Bone marrow (tissue), 2 donors: ENCODE data around the gene TMIGD3.
"Not testable (repeated sequence)": the region's sequence is repeated elsewhere in the genome, so short reads cannot be mapped to it uniquely, and the experiment has no call there.

Experiments
- DNase-seq, 2 donors: peaks; one replicate each; lab custom pipeline; 2025; lab: John Stamatoyannopoulos, UW

The TMIGD3 gene

DNA sequence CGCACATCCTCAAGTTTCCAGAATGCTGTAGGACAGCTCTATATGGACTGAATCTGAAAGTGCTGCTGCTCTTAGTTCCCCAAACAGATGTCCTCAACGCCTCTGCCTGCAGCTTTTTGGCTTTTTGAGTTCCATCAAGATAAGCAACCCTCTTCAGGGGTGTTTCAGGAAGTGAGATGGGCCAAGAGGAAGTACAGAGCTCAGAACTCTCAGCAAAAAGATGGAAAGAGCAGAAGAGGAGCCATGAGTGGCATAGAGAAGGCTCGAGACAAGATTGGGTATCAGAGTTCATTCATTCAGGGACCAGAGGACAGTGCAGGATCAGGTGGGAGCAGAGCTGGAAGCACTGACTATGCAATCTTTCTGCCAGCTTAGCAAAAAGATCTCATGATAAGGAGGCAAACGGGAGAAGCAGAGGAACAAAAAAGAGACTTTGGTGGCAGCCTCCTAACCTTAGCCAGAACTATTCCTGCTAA lies at the start of gene TMIGD3, which contains the start of gene ADORA3:
TMIGD3 (minus strand) TSS at position 49 of the 476 bp plus-strand sequence. CDS start 279 bp downstream, outside the sequence.
ADORA3 (minus strand) TSS at position 49 of the 476 bp plus-strand sequence. CDS start 279 bp downstream, outside the sequence.
- DNase-seq, result peak in 1 of 2 donors; percentile 94

DNA sequence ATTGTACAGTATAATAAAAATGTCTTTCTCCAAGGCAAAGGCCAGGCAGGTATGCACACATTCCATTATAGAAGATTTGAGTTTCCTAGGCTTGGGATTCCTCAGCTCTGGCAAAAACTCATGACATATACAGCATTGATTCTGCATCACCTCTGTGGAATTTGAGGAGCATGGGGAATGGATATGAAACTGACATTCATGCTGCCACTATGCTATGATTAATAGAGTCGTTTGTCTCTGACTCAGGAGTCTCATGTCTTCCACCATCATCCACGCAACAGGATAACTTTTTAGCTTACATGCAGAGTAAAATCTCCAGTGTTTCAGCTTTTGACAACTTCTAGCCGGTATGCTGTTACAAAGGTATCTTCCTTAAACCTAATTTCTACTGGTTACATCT lies 49.8 kb upstream of the TMIGD3 start:
- no peak for DNase-seq

DNA sequence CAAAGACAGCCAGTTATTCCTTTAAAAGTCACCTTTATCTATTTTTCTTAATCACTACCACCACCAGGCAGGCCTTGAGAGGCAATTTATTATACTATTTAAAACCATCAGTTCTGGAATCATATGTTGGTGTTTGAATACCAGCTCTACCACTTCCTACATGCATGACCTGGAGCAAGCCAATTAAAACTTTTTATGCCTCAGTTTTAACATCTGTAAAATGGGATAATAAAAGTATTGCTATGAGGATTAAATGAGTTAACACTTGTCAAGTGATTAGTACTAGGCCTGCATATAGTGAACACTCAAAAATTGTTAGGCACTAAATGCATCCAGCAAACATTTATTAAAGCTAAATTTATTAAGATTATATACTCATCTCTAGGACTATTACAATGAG lies 49.2 kb upstream of the TMIGD3 start:
- no peak for DNase-seq

DNA sequence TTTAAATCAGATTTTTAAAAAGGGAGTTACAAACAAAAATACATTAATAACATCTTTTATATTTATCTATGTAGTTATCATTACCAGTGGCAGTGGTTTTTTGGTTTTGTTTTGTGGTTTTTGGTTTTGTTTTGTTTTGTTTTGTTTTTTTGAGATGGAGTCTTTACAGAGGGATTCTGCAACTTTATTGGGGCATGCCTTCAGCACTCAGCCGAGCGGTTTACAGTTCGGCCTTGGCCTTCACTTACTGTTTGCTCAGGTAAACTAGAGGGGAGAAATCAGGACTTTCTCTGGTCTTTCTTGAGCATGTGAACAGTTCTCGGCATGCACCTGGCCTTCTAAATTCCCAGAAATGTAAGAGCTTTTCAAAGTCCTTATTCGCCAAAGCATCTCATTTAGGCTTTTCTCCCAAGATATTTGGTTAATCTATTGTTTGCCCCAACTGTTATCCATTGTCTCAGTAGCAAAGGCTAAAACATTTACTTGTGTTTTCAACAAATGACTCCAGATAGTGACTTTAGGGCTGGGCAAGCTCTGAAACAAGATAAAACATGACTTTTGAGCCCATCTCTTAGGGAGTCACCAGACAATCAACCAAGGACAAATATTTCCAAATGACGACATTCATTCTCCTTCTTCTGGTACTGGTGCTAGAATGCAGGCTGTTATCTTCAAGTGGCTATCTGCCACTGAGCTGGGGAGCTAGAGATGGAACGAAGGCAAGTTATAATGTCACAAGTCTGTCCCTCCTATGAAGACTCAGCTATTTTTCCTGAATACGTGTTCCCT lies 48.4 kb upstream of the TMIGD3 start:
- no peak for DNase-seq

DNA sequence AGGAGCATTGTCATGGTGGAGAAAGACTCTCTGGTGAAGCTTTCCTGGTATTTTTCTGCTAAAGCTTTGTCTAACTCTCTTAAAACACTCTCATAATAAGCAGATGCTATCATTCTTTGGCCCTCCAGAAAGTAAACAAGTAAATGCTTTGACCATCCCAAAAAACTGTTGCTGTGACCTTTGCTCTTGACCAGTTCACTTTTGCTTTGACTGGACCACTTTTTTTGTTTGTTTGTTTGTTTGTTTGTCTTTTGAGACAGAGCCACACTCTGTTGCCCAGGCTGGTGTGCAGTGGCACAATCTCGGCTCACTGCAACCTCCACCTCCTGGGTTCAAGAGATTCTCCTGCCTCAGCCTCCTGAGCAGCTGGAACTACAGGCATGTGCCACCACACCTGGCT lies 44.4 kb upstream of the TMIGD3 start:
- not testable (repeated sequence) for DNase-seq

DNA sequence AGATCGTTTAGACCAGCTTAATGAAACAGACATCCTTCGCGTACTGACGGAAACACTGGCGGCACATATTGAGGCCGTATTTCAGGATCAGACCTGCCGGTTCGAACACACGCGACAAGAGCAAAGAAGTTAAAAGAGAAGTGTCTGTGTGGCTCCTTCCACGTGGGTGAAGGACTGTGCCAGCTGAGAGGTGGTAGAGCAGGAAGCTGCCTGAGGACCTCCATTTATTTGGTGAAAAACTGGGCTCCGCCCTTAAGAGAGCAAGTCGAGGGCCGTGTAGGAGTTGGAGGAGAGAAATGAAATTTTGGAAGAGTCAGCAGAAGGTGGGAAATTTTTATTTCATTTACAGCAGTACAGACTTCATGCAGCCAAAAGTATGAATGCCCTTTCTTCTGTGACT lies 38.8 kb upstream of the TMIGD3 start:
- no peak for DNase-seq

DNA sequence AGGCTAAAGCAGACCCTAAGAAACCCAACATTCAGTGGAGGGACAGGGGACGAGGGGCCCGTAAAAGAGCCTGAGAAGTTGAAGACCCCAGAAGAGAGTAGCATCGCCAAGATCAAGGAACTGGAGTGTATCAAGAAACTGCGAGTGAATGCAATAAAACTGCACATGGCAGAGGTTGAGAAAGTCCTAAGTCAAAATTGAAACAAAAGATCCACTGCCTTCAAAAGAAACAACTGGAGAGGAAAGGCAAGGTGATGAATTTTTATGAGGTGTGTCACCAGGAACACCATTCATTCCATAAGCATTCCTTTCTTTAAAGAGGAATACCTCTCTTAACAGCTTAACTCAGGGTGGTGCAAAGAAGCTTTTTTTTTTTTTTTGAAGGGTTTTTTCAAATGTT lies 38.3 kb upstream of the TMIGD3 start:
- no peak for DNase-seq

DNA sequence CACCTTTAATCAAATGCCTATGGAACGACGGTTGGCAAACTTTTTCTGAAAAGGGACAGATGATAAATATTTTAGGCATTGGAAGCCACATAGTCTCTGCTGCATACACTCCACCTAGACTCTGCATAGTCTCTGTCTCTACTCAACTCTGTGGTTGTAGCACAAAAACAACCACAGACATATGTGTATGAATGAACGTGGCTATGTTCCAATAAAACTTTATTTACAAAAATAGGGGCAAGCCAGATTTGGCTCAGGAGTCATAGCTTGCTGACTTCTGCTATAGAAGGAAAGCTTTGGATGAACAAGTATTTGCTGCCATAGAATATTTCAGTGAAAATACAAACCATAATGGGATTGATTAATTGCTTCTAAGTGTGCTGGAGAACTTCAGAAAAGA lies 37.5 kb upstream of the TMIGD3 start:
- DNase-seq, result no peak

DNA sequence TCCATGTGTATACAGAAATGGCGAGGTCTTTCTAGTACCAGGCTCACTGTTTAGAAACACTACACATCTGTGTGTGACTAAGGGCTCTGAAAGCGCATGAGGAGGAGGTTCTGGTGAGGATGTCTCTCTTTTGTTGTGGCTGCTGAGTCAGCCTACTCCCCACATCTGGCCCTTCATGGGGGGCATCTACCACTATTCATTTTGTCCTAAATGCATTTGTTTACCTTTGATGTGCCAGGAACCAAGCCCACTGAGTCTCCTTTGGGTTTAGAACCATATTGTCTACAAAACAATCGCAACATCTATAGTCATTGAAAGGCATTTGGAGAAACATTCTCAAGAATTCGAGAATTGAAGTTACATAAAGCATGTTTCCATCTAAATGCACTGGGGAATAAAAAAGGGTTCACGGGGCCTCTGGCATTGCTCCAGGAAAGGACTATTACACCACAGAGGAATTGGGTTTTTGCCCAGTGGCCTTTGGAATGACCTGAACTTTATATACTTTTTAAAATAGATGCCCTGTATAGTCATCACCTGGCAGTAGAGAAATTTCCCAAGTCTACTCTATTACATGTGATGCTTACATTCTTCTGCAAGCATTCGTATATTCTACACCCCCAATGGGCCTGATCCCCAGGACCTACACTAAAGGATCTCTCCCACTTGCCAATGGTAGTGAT lies 35.1 kb upstream of the TMIGD3 start:
- DNase-seq, result peak in 1 of 2 donors; percentile 65

DNA sequence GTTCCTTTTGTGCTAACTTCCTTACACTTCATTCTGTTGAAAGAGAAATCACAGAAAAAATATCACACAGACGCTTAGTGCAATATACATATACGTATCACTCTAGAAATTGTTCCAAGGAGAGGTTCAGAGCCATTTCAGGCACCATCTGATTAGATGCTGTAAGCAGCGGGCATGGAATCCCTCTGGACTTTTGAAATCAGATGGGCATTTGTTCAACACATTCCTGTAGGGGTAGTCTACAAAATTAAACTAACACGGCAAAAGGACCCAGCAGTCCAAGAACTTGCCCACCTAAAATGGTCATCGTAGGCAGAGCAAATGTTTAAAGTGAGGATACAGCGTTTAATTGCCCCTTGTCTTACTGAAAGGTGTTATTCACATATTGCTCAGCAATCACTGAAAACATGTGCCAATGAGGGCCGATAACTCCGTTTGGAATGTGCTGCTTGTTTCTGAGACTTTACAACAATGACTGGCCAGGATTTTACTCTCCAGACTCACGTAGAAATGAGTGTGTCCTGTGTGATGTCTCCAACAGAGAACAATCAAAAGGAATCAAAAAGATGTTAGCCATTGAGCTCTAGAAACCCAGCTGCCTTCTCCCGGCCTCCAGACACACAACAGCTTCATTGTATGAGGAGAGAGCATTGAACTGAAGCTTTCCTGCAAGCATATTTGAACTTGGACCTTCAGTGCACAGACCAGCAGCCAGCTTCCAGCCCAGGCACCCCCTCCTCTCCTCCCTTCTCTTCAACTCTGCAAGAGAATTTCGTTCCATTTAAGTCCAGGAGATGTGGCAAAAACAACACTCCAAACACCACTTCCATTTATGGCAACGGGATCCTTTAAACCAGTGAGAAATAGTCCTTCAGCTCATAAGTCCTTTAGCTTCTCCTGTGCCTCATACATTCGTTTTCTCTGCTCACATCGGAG lies 32.1 kb upstream of the TMIGD3 start:
- no peak for DNase-seq

DNA sequence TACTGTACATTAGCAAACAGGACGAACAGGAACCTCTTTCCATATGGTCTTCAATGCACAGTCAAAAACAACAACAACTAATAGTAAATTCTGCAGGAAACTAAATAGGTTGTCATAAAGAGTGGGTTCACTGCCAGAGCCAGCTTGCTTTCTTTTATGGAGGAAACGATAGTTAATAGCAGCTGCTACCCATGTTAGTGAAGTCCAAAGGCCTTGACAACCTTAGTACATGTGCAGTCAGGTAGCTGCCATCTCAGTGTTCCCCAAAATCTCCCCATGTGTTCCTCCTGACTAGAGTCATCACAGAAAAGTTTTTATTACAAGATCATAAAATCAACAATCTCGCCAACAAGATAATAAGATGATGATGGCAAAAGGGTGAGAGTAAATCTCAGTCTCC lies 16.6 kb upstream of the TMIGD3 start:
- no peak for DNase-seq

DNA sequence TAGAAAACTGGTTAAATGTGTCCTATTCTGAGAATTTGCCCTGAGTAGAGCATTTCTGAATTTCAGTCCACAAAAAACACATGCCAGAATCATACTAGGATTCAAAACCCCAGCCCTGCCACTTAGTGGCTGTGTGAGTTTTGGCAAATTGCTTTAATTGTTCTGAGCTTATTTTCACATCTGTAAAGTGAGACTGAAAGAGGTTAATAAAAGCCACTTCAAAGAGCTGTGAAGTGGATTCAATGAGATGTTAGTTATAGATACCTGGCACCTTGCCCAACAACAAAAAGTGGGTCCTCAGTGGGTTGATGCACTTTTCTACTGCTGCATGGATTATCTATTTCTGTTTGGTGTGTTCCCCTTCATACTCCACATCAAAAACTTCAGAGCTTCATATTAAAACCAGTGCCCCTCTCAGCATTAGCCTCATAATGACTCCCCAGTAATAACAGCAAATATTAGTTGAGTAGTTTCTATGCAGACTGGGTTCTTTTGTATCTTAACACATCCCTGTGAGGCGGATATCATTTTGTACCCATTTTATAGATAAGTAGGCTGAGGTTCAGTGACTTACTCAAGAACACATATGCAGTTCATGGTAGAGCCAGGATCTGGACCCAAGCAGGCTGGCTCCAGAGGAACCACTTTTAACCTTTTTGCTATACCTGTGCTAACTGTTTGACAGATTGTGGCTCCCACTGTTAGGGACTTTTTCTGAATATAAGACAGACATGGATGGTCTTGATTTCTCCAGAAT lies 14.2 kb upstream of the TMIGD3 start:
- no peak for DNase-seq

DNA sequence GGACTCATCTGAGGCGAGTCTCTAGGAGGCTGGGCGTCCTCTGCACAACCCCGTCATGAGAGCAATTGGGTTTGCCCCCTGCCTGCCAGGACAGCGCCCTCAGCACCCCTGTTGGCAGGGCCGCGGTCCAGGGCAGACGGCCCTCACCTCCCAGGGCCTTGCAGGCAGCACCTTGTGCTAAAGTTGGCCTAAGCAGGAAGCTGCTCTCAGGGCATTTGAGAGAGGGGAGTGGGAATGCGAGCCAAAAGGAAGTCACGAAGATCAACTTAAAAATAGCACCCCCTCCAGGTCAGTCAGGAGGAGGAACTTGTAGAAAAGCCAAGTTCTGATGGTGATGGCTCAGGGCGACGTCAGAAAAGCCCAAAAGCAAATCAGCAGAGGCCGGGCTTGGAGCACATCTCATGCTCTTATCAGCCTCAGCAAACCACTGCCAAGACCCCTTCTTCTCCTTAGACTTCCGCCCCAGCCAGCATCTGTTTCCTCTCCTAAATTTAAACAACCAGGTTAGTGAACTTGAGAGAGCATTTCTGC lies 12.6 kb upstream of the TMIGD3 start:
- peak; percentile 70 to 100 for DNase-seq

DNA sequence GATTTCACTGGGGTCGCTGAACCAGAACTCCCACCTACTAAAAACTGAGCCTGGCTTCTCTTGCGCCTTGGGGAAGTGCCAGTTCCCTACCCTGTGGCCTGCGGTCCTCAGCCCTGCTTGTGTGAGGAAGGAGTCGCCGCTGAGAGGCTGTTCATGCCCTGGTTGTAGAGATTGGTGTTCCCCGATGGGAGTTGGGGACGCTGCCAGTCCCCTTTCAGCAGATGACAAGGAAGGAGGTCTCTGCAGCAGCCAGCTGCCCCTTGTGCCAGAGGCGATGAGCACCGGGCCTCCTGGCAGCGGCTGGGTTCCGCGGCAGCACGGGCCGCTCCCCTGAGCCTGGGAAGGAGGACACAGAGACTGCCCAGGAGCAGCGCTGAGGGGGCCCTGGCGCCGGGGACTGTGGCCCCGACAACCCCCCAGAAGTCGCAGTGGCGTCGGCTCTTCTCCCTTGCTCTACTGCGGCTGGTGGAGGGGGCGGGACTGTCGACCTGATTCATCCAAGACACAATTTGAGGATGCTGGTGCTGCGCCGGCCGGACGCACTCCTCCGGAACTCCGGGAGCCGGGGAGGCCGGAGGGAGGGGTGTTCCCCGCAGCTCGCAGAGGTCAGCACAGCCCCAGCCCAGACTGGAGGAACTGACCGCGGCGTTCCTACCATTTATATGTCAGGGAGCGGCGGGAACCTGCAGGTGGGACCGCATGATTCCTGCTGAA lies 12.0 kb upstream of the TMIGD3 start:
- peak; percentile 34 to 70 for DNase-seq

DNA sequence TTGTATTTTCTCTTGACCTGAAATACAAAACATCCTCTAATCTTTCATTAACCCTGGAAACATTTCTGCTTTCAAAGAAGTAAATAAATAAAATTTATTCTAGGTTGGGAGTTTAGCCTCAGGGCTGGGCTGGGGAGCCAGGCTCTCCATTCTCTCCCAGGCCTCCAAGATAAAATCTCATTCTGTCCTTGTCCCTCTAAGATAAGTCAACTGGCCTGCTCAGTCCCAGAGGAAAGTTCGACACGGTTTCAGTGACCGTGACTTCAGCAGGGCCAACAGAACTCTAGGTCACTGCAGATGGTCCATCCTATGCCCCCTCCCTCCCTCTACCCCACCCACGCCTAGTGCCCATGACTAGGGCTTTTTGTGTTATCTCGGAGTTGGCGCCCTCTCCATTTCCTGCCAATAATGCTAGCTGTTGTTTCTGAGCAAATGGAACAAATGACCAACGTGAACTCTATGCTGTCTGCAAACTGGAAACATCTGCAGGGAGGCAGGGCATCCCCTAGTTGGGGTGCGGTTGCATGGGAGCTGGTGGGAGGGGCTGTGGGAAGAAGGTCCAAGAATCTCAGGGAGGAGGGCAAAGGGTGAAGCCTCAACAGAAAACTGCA lies 10.1 kb upstream of the TMIGD3 start:
- peak in 1 of 2 donors; percentile 76 for DNase-seq

DNA sequence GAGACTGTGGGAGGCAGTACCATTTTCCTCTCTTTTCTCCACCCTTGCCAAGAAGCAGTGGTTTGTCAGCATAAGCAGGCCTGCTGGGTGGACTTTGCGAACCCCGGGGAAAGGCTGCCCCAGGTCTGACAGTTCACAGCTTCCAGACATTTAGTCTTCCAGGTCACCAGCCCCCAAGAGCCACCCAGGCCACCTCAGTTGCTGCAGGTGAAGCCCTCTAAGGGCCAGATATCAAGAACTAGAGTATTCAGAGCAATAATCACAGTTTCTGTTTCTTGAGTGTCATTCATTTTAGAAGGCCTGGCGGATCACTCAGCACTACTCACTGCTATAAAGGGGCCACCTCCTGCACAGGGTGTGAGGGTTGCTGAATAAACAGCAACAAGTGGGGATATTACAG lies 9.5 kb upstream of the TMIGD3 start:
- no peak for DNase-seq

DNA sequence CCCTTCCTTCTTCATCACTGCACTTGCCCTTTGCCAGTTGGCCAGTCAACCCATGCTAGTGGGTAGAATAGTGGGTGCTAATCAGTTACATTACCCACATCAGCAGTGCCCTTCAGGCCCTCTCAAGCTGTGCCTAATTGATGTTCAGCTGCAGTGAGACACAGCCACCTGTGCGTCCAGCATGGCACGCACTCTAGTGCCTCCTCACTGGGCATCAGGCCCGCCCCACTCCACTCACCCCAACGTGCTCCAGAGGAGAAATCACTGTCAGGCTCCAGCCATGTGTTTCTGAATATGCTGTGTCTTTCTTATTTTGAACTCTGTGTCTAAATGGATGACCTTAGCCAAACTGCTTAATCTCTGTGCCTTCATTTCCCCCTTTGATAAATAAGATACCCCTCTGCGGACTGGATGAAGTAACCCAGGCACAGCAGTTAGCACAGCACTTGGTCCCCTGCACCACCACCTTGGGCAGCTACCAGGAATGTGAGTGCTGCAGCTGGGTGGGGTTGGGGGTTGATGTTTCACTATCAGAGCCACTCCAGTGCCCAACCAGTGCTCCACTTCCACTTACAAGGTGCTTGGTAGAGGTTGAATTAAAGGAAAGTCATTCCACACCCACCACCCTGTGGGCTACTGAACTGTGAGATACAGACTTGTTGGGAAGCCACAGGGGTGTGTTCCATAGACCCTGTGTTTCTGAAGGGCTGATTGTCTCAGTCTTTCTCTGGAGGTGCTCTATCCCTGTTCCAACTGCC lies 8.9 kb upstream of the TMIGD3 start:
- DNase-seq, result no peak

DNA sequence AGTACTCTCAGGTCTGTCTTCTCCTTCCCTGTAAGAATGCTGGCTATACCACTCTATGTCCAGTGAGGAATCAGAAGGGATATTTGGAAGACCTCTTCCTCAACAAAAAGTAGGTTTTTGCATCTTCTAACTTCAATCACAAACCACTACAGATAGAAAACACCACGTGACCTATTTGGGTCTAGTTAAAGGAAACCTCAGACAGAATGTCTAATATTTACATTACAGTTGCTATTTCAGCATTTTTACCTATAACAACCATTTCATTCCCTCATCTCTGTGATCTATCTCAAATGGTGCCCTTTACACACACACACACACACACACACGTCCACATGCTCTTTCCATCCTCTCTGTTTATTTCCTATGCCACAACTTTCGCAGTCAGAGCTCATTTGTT lies 7.9 kb upstream of the TMIGD3 start:
- no peak for DNase-seq

DNA sequence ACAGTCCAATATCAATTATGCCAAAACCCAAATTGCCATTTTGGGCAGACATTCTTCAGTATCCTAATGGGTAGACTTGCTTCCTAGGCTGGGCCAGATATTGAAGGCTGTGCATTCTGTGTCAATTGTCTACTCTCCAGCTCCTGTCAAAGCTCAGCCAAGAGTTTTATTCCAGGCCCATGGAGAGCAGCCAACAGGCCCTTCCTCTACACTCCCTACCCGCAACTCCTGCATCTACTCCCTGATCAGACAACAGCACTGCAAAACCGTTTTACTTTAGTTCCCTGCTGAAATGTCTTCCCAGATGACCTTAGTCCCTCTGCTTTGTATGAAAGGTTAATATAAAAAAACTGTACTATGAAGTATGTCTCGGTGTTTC lies 6.6 kb upstream of the TMIGD3 start:
- no peak for DNase-seq
